Measurements from ENCODE around the gene SPAG4.
A peak's percentile ranks its signal among the peaks of the same experiment; 100 is the strongest.

SPAG4 gene

GRCh38 chr20:35616465-35617396, 1.1 kb downstream of the SPAG4 start (continued):
- TF ChIP-seq YY2 (tag by site-specific recombination; IDR thresholded peaks at IDR 0.05) (0 out of 2 replicates have a peak, but pooled peaks have one; percentile 13), SCRT2 (tag by site-specific recombination; IDR thresholded peaks at IDR 0.05) (peak; percentile 83), SP7 (tag by site-specific recombination; IDR thresholded peaks at IDR 0.05) (peak; percentile 86), GFI1B (tag by site-specific recombination; IDR thresholded peaks at IDR 0.05) (no peak; the same call in 1 of the 2 replicates), ZNF146 (tag by site-specific recombination; IDR thresholded peaks at IDR 0.05) (0 out of 2 replicates have a peak, but pooled peaks have one; percentile 37), ZBTB20 (tag by site-specific recombination; IDR thresholded peaks at IDR 0.05) (no peak), GLI4 (tag by site-specific recombination; IDR thresholded peaks at IDR 0.05) (no peak), TSHZ1 (tag by site-specific recombination; IDR thresholded peaks at IDR 0.05; ENCODE audit: borderline replicate concordance) (peak; percentile 25; the same call in 1 of the 2 replicates), ZNF701 (tag by site-specific recombination; IDR thresholded peaks at IDR 0.05) (no peak), ZNF121 (tag by site-specific recombination; IDR thresholded peaks at IDR 0.05) (no peak), ZNF530 (tag by site-specific recombination; IDR thresholded peaks at IDR 0.05; ENCODE audit: low read depth) (no peak), ZNF837 (tag by site-specific recombination; IDR thresholded peaks at IDR 0.05) (no peak), ZNF221 (tag by site-specific recombination; IDR thresholded peaks at IDR 0.05; ENCODE audit: borderline replicate concordance) (no peak), ZNF585B (tag by site-specific recombination; IDR thresholded peaks at IDR 0.05) (no peak), ZNF660 (tag by site-specific recombination; IDR thresholded peaks at IDR 0.05) (no peak), ZNF169 (tag by site-specific recombination; IDR thresholded peaks at IDR 0.05) (no peak), KLF10 (tag by site-specific recombination; IDR thresholded peaks at IDR 0.05) (peak; percentile 41; the same call in 1 of the 2 replicates), ZSCAN23 (tag by site-specific recombination; IDR thresholded peaks at IDR 0.05) (peak; percentile 97), ZNF354C (tag by site-specific recombination; IDR thresholded peaks at IDR 0.05; ENCODE audit: borderline replicate concordance, low read depth) (no peak), YY1 (tag by site-specific recombination; IDR thresholded peaks at IDR 0.05) (no peak), ZNF114 (tag by site-specific recombination; IDR thresholded peaks at IDR 0.05) (no peak), ZSCAN16 (tag by site-specific recombination; IDR thresholded peaks at IDR 0.05) (no peak), ZNF629 (tag by site-specific recombination; IDR thresholded peaks at IDR 0.05) (peak; percentile 70), ZFP41 (tag by site-specific recombination; IDR thresholded peaks at IDR 0.05; ENCODE audit: borderline replicate concordance) (no peak), IKZF3 (tag by site-specific recombination; IDR thresholded peaks at IDR 0.05) (no peak; the same call in none of the 2 replicates), TRIM28 (IDR thresholded peaks at IDR 0.05; ENCODE audit: borderline replicate concordance, low read length) (no peak), ZNF518A (tag by site-specific recombination; conservative IDR thresholded peaks at IDR 0.05; ENCODE audit: low read depth) (no peak), ZNF132 (tag by site-specific recombination; IDR thresholded peaks at IDR 0.05; ENCODE audit: borderline replicate concordance) (no peak), ZNF366 (tag by site-specific recombination; conservative IDR thresholded peaks at IDR 0.05) (no peak), HOXC10 (CRISPR knock-in tag; IDR thresholded peaks at IDR 0.05) (no peak)
